HepG2 (cell line): Measurements from ENCODE around the gene SEMA3F. TPM values are rescaled to one million over a fixed set of nuclear protein-coding genes. Genes with fewer than 3 reads are reported as not detected.
A peak's percentile ranks its signal among the peaks of the same experiment; 100 is the strongest.

Source experiments
- AGO2 ChIP-seq: fragments of 200-400 bp; formaldehyde crosslinking; optimal IDR thresholded peaks from 2 replicates; pipeline ENCODE3; 2017; ENCODE audit warnings: mild to moderate bottlenecking, low read depth, low read length, moderate library complexity
- HIC2 ChIP-seq: sonication (generic); formaldehyde crosslinking; IDR thresholded peaks from 2 replicates; pipeline ENCODE4 v1.9.0; 2022; ENCODE audit warnings: low read depth, missing genetic modification reagents
- KDM4B ChIP-seq: sonication (generic); formaldehyde crosslinking; IDR thresholded peaks from 2 replicates; pipeline ENCODE4 v1.4.0; 2020; ENCODE audit warnings: missing genetic modification reagents
- MXD3 ChIP-seq: IDR thresholded peaks from 2 replicates; pipeline ENCODE4 v1.6.1; 2016; ENCODE audit warnings: mild to moderate bottlenecking, missing biosample characterization, missing genetic modification reagents
- NAIF1 ChIP-seq: sonication (generic); formaldehyde crosslinking; IDR thresholded peaks from 2 replicates; pipeline ENCODE4 v1.5.0; 2020; ENCODE audit warnings: mild to moderate bottlenecking, missing genetic modification reagents, borderline replicate concordance
- PATZ1 ChIP-seq: sonication (generic); formaldehyde crosslinking; IDR thresholded peaks from 2 replicates; pipeline ENCODE4 v1.4.0; 2020; ENCODE audit warnings: missing genetic modification reagents
- RERE ChIP-seq: IDR thresholded peaks from 2 replicates; pipeline ENCODE4 v1.6.1; 2016; ENCODE audit warnings: low read depth, missing genetic modification reagents, missing compliant biosample characterization
- SMARCE1 ChIP-seq: fragments of 450-650 bp; IDR thresholded peaks from 2 replicates; pipeline ENCODE4 v1.6.1; 2017; ENCODE audit warnings: borderline replicate concordance
- ZNF644 ChIP-seq: IDR thresholded peaks from 2 replicates; pipeline ENCODE4 v1.6.1; 2016; ENCODE audit warnings: low read depth
- ZNF841 ChIP-seq: sonication (generic); formaldehyde crosslinking; IDR thresholded peaks from 2 replicates; pipeline ENCODE4 v1.8.1; 2023; ENCODE audit warnings: missing genetic modification reagents, borderline replicate concordance
- ZNF883 ChIP-seq: sonication (generic); formaldehyde crosslinking; IDR thresholded peaks from 2 replicates; pipeline ENCODE4 v1.5.1; 2020; ENCODE audit warnings: mild to moderate bottlenecking, missing genetic modification reagents; ENCODE audit errors: not compliant biosample characterization
- polyA plus RNA-seq, 8 experiments: library from polyadenylated mRNA; depleted of rRNA in 3 of 8; stranded (reverse) in 7 of 8; unstranded in 1 of 8; fragments of >200 nt; fragmentation: Illumina TruSeq in 4 of 8; extraction: Trizol in 4 of 8; gene quantifications; 2 replicates each; pipeline versions ENCODE4 v1.2.1 to v1.2.3, GENCODE V29; 2011 to 2016; ENCODE audit warnings: low read depth in 4 of 8, missing spikeins in 1 of 8, mixed read lengths in 1 of 8; ENCODE audit not compliant: insufficient read depth in 1 of 8
- total RNA-seq, 5 experiments: library from RNA; depleted of rRNA; stranded (reverse); fragments of >200 nt; fragmentation: Illumina TruSeq; extraction: Trizol; gene quantifications; 2 replicates each; pipeline ENCODE4 v1.2.3, GENCODE V29; 2016; ENCODE audit warnings: low read depth in 1 of 5
- TF ChIP-seq, protein P1 (sequence below): sonication (generic); formaldehyde crosslinking; IDR thresholded peaks from 2 replicates; pipeline ENCODE4 v1.4.0; 2020; ENCODE audit warnings: missing genetic modification reagents

Gene SEMA3F
- total and polyA plus RNA-seq, 2 of the 13 experiments (the other 11 are each of a cell fraction or from before 2014, with no cell fraction given), result 7.6 to 17.2 TPM

DNA sequence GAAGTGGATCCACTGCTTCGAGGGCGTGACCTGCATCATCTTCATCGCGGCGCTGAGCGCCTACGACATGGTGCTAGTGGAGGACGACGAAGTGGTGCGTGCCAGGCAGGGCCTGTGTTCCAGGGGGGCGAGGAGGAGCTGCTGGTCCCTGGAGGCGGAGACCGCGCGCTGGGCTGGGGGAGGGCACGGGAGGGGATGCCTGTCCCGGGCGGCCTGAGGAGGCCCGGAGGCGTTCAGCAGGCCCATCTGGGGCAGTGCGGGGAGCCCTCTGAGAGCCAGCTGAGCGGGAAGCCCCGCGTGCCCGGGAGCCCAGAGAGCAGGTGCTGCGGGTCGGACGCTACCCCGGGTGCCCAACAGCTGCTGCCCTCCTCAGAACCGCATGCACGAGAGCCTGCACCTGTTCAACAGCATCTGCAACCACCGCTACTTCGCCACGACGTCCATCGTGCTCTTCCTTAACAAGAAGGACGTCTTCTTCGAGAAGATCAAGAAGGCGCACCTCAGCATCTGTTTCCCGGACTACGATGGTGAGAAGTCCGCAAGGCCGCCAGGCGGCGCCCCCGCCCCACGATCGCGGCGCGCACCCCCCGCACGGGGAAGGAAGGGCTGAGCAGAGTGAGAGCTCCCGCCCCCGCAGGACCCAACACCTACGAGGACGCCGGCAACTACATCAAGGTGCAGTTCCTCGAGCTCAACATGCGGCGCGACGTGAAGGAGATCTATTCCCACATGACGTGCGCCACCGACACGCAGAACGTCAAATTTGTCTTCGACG lies 39.2 kb downstream of the SEMA3F start (continued):
- TF ChIP-seq ZNF883 (CRISPR knock-in tag) (no peak), NAIF1 (CRISPR knock-in tag) (no peak), HIC2 (CRISPR knock-in tag) (no peak), KDM4B (CRISPR knock-in tag) (0 out of 2 replicates have a peak, but pooled peaks have one; percentile 43), RERE (no peak), AGO2 (no peak), SMARCE1 (no peak), MXD3 (CRISPR knock-in tag) (peak; percentile 88), ZNF841 (CRISPR knock-in tag) (no peak), PATZ1 (peak; percentile 95), ZNF644 (CRISPR knock-in tag) (no peak)
- TF ChIP-seq, protein P1, sequence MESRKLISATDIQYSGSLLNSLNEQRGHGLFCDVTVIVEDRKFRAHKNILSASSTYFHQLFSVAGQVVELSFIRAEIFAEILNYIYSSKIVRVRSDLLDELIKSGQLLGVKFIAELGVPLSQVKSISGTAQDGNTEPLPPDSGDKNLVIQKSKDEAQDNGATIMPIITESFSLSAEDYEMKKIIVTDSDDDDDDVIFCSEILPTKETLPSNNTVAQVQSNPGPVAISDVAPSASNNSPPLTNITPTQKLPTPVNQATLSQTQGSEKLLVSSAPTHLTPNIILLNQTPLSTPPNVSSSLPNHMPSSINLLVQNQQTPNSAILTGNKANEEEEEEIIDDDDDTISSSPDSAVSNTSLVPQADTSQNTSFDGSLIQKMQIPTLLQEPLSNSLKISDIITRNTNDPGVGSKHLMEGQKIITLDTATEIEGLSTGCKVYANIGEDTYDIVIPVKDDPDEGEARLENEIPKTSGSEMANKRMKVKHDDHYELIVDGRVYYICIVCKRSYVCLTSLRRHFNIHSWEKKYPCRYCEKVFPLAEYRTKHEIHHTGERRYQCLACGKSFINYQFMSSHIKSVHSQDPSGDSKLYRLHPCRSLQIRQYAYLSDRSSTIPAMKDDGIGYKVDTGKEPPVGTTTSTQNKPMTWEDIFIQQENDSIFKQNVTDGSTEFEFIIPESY (CRISPR knock-in tag), result peak; percentile 84
